GM13976 (cell line): ENCODE results near the gene MACO1.

Experiments
- DNase-seq: peaks from one replicate; pipeline ENCODE4 v3.0.0; 2012; ENCODE audit warnings: low spot score
- in situ Hi-C: fragments of 300-500 bp; cut with MboI; formaldehyde crosslinking; loops from one replicate; pipeline ENCODE4 v1.12.0; 2022; ENCODE audit warnings: low sequenced_read_pairs, mixed read lengths, inconsistent platforms; ENCODE audit not compliant: unreplicated experiment
- TF ChIP-seq, protein P1 (sequence below): IDR thresholded peaks from 2 replicates; pipeline ENCODE4 v1.5.1; 2012; ENCODE audit warnings: borderline replicate concordance, mild to moderate bottlenecking; ENCODE audit not compliant: insufficient read depth; ENCODE audit errors: extremely low read depth, missing control alignments, control extremely low read depth

Gene MACO1

DNA sequence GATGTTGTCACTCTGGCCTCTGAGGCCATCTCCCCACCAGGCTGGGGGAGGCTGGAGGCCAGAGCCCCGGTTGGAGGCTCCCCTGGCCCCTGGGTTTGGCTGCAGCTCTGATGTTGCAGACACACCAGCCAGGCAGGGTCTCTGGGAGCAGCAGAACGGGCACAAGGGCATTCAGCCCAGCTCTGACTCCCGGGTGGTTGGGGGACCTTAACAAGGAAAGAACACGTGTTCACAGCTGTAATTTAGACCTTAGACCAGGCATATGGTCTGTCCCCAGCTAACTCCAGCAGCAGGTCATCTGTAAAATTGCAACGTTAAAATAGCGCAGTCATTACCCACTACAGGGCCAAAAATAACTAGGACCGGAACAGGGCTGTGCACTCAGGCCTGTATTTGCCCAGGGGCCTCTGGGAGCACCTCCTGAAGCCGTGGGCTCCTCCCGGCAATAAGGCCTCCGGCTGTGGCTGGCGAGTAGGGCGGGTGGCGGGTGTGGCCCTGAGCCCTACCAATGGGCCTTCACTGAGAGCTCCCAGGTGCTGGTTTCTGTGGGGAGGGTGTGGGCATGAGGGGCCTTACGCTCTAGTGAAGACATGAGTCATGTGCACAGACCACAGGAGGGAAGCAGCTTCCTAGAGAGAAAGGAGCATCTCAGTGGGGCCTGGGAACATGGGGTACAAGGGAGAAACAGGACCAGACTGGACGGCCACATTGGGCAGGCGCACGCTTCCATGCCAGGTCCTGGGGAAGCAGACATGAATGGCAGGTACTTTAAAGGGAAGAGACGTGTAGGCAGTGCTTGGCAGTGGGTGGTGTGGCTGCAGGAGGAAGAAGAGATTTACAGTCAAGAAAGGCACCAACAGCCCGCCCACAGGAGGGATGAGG is 118.8 kb downstream of the MACO1 start:
- in situ Hi-C loops, result no loop called here
- TF ChIP-seq, protein P1, sequence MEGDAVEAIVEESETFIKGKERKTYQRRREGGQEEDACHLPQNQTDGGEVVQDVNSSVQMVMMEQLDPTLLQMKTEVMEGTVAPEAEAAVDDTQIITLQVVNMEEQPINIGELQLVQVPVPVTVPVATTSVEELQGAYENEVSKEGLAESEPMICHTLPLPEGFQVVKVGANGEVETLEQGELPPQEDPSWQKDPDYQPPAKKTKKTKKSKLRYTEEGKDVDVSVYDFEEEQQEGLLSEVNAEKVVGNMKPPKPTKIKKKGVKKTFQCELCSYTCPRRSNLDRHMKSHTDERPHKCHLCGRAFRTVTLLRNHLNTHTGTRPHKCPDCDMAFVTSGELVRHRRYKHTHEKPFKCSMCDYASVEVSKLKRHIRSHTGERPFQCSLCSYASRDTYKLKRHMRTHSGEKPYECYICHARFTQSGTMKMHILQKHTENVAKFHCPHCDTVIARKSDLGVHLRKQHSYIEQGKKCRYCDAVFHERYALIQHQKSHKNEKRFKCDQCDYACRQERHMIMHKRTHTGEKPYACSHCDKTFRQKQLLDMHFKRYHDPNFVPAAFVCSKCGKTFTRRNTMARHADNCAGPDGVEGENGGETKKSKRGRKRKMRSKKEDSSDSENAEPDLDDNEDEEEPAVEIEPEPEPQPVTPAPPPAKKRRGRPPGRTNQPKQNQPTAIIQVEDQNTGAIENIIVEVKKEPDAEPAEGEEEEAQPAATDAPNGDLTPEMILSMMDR, result no peak
- DNase-seq, result peak; percentile 91
